HepG2 (cell line): Measurements from ENCODE around the gene ARL16. TPM values are rescaled to one million over a fixed set of nuclear protein-coding genes. Genes with fewer than 3 reads are reported as not detected.
A peak's percentile ranks its signal among the peaks of the same experiment; 100 is the strongest.

Experiments used
- ELF1 ChIP-seq: sonication (generic); formaldehyde crosslinking; IDR thresholded peaks from 2 replicates; pipeline ENCODE4 v1.4.0; 2020; ENCODE audit warnings: missing genetic modification reagents
- IKZF1 ChIP-seq: fragments of 450-650 bp; IDR thresholded peaks from 2 replicates; pipeline ENCODE4 v1.7.1; 2016
- PHF5A ChIP-seq: IDR thresholded peaks from one replicate; pipeline ENCODE4 v1.6.1; 2018; ENCODE audit warnings: low read depth, missing genetic modification reagents; ENCODE audit not compliant: unreplicated experiment
- PITX1 ChIP-seq: sonication (generic); formaldehyde crosslinking; IDR thresholded peaks from 2 replicates; pipeline ENCODE4 v1.5.1; 2020; ENCODE audit warnings: mild to moderate bottlenecking, missing genetic modification reagents
- RBM39 ChIP-seq: fragments of 200-400 bp; formaldehyde crosslinking; IDR thresholded peaks from one replicate; pipeline ENCODE4 v1.6.1; 2018; ENCODE audit warnings: antibody characterized with exemption, mild to moderate bottlenecking, low read depth, low read length; ENCODE audit not compliant: poor library complexity, severe bottlenecking
- RFX1 ChIP-seq: fragments of 450-650 bp; IDR thresholded peaks from 2 replicates; pipeline ENCODE4 v1.6.1; 2017
- SATB2 ChIP-seq: sonication (generic); formaldehyde crosslinking; IDR thresholded peaks from 2 replicates; pipeline ENCODE4 v1.5.0; 2020; ENCODE audit warnings: missing genetic modification reagents
- SNAPC2 ChIP-seq: sonication (generic); formaldehyde crosslinking; IDR thresholded peaks from 2 replicates; pipeline ENCODE4 v1.8.1; 2022; ENCODE audit warnings: mild to moderate bottlenecking, missing genetic modification reagents
- SNAPC4 ChIP-seq: sonication (generic); formaldehyde crosslinking; IDR thresholded peaks from 2 replicates; pipeline ENCODE4 v1.4.0; 2020; ENCODE audit warnings: mild to moderate bottlenecking, missing genetic modification reagents
- SRSF9 ChIP-seq: fragments of 200-400 bp; formaldehyde crosslinking; IDR thresholded peaks from 2 replicates; pipeline ENCODE4 v1.6.1; 2018; ENCODE audit warnings: borderline replicate concordance, mild to moderate bottlenecking, low read depth, low read length; ENCODE audit not compliant: insufficient read depth, poor library complexity, severe bottlenecking
- ZFAT ChIP-seq: sonication (generic); formaldehyde crosslinking; conservative IDR thresholded peaks from 2 replicates; pipeline ENCODE4 v1.8.1; 2023; ENCODE audit warnings: missing genetic modification reagents, inconsistent platforms
- ZFP62 ChIP-seq: sonication (generic); formaldehyde crosslinking; IDR thresholded peaks from 2 replicates; pipeline ENCODE4 v1.4.0; 2020; ENCODE audit warnings: missing genetic modification reagents
- ZKSCAN1 ChIP-seq: fragments of 150-350 bp; IDR thresholded peaks from 2 replicates; pipeline ENCODE4 v1.6.1; 2014; ENCODE audit warnings: low read length
- ZNF17 ChIP-seq: sonication (generic); formaldehyde crosslinking; IDR thresholded peaks from 2 replicates; pipeline ENCODE4 v1.5.0; 2020; ENCODE audit warnings: mild to moderate bottlenecking, missing genetic modification reagents
- ZNF256 ChIP-seq: sonication (generic); formaldehyde crosslinking; conservative IDR thresholded peaks from 2 replicates; pipeline ENCODE4 v1.4.0; 2020; ENCODE audit warnings: missing genetic modification reagents
- ZNF317 ChIP-seq: sonication (generic); formaldehyde crosslinking; IDR thresholded peaks from 2 replicates; pipeline ENCODE4 v1.5.0; 2020; ENCODE audit warnings: mild to moderate bottlenecking, missing genetic modification reagents
- ZNF44 ChIP-seq: sonication (generic); formaldehyde crosslinking; IDR thresholded peaks from 2 replicates; pipeline ENCODE4 v1.5.1; 2020; ENCODE audit warnings: mild to moderate bottlenecking, missing genetic modification reagents
- ZNF792 ChIP-seq: IDR thresholded peaks from 2 replicates; pipeline ENCODE4 v1.6.1; 2016
- ZNF841 ChIP-seq: sonication (generic); formaldehyde crosslinking; IDR thresholded peaks from 2 replicates; pipeline ENCODE4 v1.8.1; 2023; ENCODE audit warnings: missing genetic modification reagents, borderline replicate concordance
- polyA plus RNA-seq, 8 experiments: library from polyadenylated mRNA; depleted of rRNA in 3 of 8; stranded (reverse) in 7 of 8; unstranded in 1 of 8; fragments of >200 nt; fragmentation: Illumina TruSeq in 4 of 8; extraction: Trizol in 4 of 8; gene quantifications; 2 replicates each; pipeline versions ENCODE4 v1.2.1 to v1.2.3, GENCODE V29; 2011 to 2016; ENCODE audit warnings: low read depth in 4 of 8, missing spikeins in 1 of 8, mixed read lengths in 1 of 8; ENCODE audit not compliant: insufficient read depth in 1 of 8
- total RNA-seq, 5 experiments: library from RNA; depleted of rRNA; stranded (reverse); fragments of >200 nt; fragmentation: Illumina TruSeq; extraction: Trizol; gene quantifications; 2 replicates each; pipeline ENCODE4 v1.2.3, GENCODE V29; 2016; ENCODE audit warnings: low read depth in 1 of 5
- TF ChIP-seq, protein P1 (sequence below): sonication (generic); formaldehyde crosslinking; IDR thresholded peaks from 2 replicates; pipeline ENCODE4 v1.9.0; 2022; ENCODE audit warnings: missing genetic modification reagents, mild to moderate bottlenecking, borderline replicate concordance
- TF ChIP-seq, protein P2 (sequence below): sonication (generic); formaldehyde crosslinking; IDR thresholded peaks from 2 replicates; pipeline ENCODE4 v1.4.0; 2020; ENCODE audit warnings: missing genetic modification reagents

ARL16 gene
- total and polyA plus RNA-seq, 2 of the 13 experiments (the other 11 are each of a cell fraction or from before 2014, with no cell fraction given), result 20.8 to 30.8 TPM

GRCh38 chr17:81683584-81684441 is at the start of gene ARL16, which contains the start of gene HGS (continued):
- TF ChIP-seq ZNF17 (CRISPR knock-in tag) (no peak), ELF1 (CRISPR knock-in tag) (peak; percentile 99), ZNF44 (CRISPR knock-in tag) (peak; percentile 87; the same call in 1 of the 2 replicates), ZFAT (CRISPR knock-in tag) (no peak), ZKSCAN1 (no peak), PHF5A (CRISPR knock-in tag) (no peak), ZFP62 (CRISPR knock-in tag) (no peak), ZNF841 (CRISPR knock-in tag) (no peak), RFX1 (peak; percentile 66; the same call in 1 of the 2 replicates), PITX1 (0 out of 2 replicates have a peak, but pooled peaks have one; percentile 11), IKZF1 (no peak), SRSF9 (no peak), ZNF256 (CRISPR knock-in tag) (no peak), RBM39 (no peak), ZNF792 (CRISPR knock-in tag) (0 out of 2 replicates have a peak, but pooled peaks have one; percentile 17), ZNF317 (peak; percentile 51; the same call in 1 of the 2 replicates), SNAPC4 (CRISPR knock-in tag) (no peak), SATB2 (no peak), SNAPC2 (CRISPR knock-in tag) (no peak)
- TF ChIP-seq, protein P1, sequence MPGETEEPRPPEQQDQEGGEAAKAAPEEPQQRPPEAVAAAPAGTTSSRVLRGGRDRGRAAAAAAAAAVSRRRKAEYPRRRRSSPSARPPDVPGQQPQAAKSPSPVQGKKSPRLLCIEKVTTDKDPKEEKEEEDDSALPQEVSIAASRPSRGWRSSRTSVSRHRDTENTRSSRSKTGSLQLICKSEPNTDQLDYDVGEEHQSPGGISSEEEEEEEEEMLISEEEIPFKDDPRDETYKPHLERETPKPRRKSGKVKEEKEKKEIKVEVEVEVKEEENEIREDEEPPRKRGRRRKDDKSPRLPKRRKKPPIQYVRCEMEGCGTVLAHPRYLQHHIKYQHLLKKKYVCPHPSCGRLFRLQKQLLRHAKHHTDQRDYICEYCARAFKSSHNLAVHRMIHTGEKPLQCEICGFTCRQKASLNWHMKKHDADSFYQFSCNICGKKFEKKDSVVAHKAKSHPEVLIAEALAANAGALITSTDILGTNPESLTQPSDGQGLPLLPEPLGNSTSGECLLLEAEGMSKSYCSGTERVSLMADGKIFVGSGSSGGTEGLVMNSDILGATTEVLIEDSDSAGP (CRISPR knock-in tag), result peak; percentile 86; the same call in 1 of the 2 replicates
- TF ChIP-seq, protein P2, sequence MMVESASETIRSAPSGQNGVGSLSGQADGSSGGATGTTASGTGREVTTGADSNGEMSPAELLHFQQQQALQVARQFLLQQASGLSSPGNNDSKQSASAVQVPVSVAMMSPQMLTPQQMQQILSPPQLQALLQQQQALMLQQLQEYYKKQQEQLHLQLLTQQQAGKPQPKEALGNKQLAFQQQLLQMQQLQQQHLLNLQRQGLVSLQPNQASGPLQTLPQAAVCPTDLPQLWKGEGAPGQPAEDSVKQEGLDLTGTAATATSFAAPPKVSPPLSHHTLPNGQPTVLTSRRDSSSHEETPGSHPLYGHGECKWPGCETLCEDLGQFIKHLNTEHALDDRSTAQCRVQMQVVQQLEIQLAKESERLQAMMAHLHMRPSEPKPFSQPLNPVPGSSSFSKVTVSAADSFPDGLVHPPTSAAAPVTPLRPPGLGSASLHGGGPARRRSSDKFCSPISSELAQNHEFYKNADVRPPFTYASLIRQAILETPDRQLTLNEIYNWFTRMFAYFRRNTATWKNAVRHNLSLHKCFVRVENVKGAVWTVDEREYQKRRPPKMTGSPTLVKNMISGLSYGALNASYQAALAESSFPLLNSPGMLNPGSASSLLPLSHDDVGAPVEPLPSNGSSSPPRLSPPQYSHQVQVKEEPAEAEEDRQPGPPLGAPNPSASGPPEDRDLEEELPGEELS, result 0 out of 2 replicates have a peak, but pooled peaks have one; percentile 36
